Esophagus squamous epithelium (tissue), 5 donors: ENCODE measurements around the gene NFE2L1. TPM values are rescaled to one million over a fixed set of nuclear protein-coding genes. Genes with fewer than 3 reads are reported as not detected.

Experiments used
- DNase-seq: peaks from one replicate; lab custom pipeline; 2025; lab: John Stamatoyannopoulos, UW
- H3K27ac ChIP-seq, 4 donors: fragments of 200-600 bp; sonication (generic); one replicate each; pipeline ENCODE4 v1.5.1; 2016 to 2019; ENCODE audit warnings: mild to moderate bottlenecking in 1 of 4
- H3K27me3 ChIP-seq, 4 donors: fragments of 200-600 bp; sonication (generic); 1 replicate in 3 of 4; 2 replicates in 1 of 4; pipeline versions ENCODE4 v1.5.1 to v1.6.0; 2017 to 2021; ENCODE audit warnings: antibody characterized with exemption in 1 of 4
- H3K36me3 ChIP-seq, 3 donors: fragments of 200-600 bp; sonication (generic); one replicate each; pipeline ENCODE4 v1.5.1; 2016 to 2019
- H3K4me1 ChIP-seq, 3 donors: fragments of 200-600 bp; sonication (generic); one replicate each; pipeline ENCODE4 v1.5.1; 2017 to 2019
- H3K4me3 ChIP-seq, 4 donors: fragments of 200-600 bp; sonication (generic); 1 replicate in 3 of 4; 2 replicates in 1 of 4; pipeline ENCODE4 v1.5.1; 2016 to 2019; ENCODE audit warnings: mild to moderate bottlenecking in 2 of 4, moderate library complexity in 1 of 4
- H3K9me3 ChIP-seq, 3 donors: fragments of 200-600 bp; sonication (generic); one replicate each; pipeline ENCODE4 v1.5.1; 2016 to 2019
- CTCF ChIP-seq, 6 experiments: fragments of 450-650 bp in 4 of 6; fragments of 200-600 bp in 2 of 6; sonication (generic) in 2 of 6; IDR thresholded peaks; one replicate each; pipeline ENCODE4 v1.5.1; 2016 to 2019; ENCODE audit warnings: antibody characterized with exemption in 6 of 6, mild to moderate bottlenecking in 4 of 6, moderate library complexity in 4 of 6
- POLR2A ChIP-seq, 4 donors: fragments of 450-650 bp; IDR thresholded peaks; one replicate each; pipeline ENCODE4 v1.6.1; 2017; ENCODE audit warnings: antibody characterized with exemption in 4 of 4, mild to moderate bottlenecking in 4 of 4, moderate library complexity in 3 of 4
- WGBS, 2 donors: methylation state at CpG; one replicate each; pipeline ENCODE4 v1.1.5; 2018; 5-methylcytosine and 5-hydroxymethylcytosine counted together
- intact Hi-C: fragments of 100-400 bp; cut with DNase I; formaldehyde crosslinking; loops from one replicate; pipeline ENCODE4 v1.15.0; 2022
- total RNA-seq, 4 donors: library from RNA; depleted of rRNA; stranded (reverse); fragments of >200 nt; gene quantifications; one replicate each; pipeline ENCODE4 v1.1.0, GENCODE V29; 2016
- donor health status: DM: yes; HTN: yes; CAD: no.

NFE2L1 gene
- total RNA-seq, 4 donors from 2014 or later = 41.6 to 103 (median 60.0) TPM

- Histone ChIP-seq H3K4me3 (no peak overlapping the region), H3K4me1 (peaks cover 6 to 18% (median 9%) of the 10 kb centered on the region in 3 donors), H3K9me3 (no peaks in the 10 kb centered on the region), H3K27me3 (no peaks in the 10 kb centered on the region), H3K27ac (no peak overlapping the region), H3K36me3 (no peaks in the 10 kb centered on the region)
- no peak for DNase-seq
- no peak for TF ChIP-seq CTCF (IDR thresholded peaks at IDR 0.05)
- TF ChIP-seq POLR2A (IDR thresholded peaks at IDR 0.05) = no peak
- 62 to 81% methylated on average over 2 of the region's 2 CpGs for WGBS, 2 donors
- intact Hi-C loops = no loop called here
These were observed 9.5 kb upstream of the NFE2L1 start for GRCh38 chr17:48038687-48039086.

GRCh38 chr17:48043176-48043575 is 5.0 kb upstream of the NFE2L1 start:
- TF ChIP-seq CTCF (IDR thresholded peaks at IDR 0.05) (no peak), POLR2A (IDR thresholded peaks at IDR 0.05) (no peak)
- 30% methylated on average over 1 of the region's 2 CpGs; no CpG with 5 or more reads in 1 of the 2 donors for WGBS, 2 donors
- H3K4me3 ChIP-seq = no peak overlapping the region
- DNase-seq = no peak
- no peak overlapping the region for H3K27ac ChIP-seq
- intact Hi-C loops = no loop called here
- no peaks in the 10 kb centered on the region for H3K36me3 ChIP-seq
- peaks cover 22 to 31% (median 23%) of the 10 kb centered on the region in 3 donors for H3K4me1 ChIP-seq
- no peaks in the 10 kb centered on the region for H3K27me3 ChIP-seq
- H3K9me3 ChIP-seq = no peaks in the 10 kb centered on the region

DNA sequence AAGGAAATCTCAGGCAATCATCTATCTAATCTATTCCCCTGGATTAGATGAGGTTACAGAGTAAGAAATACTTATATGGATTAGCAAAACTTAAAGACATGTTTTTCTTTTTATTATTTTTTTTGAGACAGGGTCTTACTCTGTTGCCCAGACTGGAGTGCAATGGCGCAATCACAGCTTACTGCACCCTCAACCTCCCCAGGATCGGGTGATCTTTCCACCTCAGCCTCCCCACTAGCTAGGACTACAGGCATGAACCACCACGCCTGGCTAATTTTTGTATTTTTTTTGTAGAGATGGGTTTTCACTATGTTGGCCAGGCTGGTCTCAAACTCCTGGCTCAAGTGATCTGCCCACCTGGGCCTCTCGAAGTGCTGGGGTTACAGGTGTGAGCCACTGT is 3.3 kb upstream of the NFE2L1 start:
- no peaks in the 10 kb centered on the region for H3K9me3 ChIP-seq
- peaks cover 23 to 37% (median 33%) of the 10 kb centered on the region in 3 donors for H3K4me1 ChIP-seq
- DNase-seq = no peak
- no peaks in the 10 kb centered on the region for H3K27me3 ChIP-seq
- no peak overlapping the region for H3K4me3 ChIP-seq
- H3K36me3 ChIP-seq = no peaks in the 10 kb centered on the region
- intact Hi-C loops = no loop called here
- no peak for TF ChIP-seq CTCF (IDR thresholded peaks at IDR 0.05)
- TF ChIP-seq POLR2A (IDR thresholded peaks at IDR 0.05) = no peak
- peak overlapping the region; percentile 97 to 100 (median 98) for H3K27ac ChIP-seq
- WGBS, 2 donors = 83 to 100% methylated on average over 3 to 4 of the region's 4 CpGs

- peaks cover 28 to 43% (median 34%) of the 10 kb centered on the region in 3 donors for H3K4me1 ChIP-seq
- H3K27me3 ChIP-seq = no peaks in the 10 kb centered on the region
- H3K9me3 ChIP-seq = no peaks in the 10 kb centered on the region
- intact Hi-C loops = no loop called here
- no peaks in the 10 kb centered on the region for H3K36me3 ChIP-seq
- H3K27ac ChIP-seq = peak overlapping the region; percentile 97 to 100 (median 98)
- no peak for DNase-seq
- WGBS, 2 donors = 19 to 29% methylated on average over 4 to 6 of the region's 8 CpGs
- no peak overlapping the region for H3K4me3 ChIP-seq
- TF ChIP-seq CTCF (IDR thresholded peaks at IDR 0.05) = no peak
- peak in 1 of 4 donors; percentile 39 for TF ChIP-seq POLR2A (IDR thresholded peaks at IDR 0.05)
These were observed 2.7 kb upstream of the NFE2L1 start for GRCh38 chr17:48045316-48046001.

DNA sequence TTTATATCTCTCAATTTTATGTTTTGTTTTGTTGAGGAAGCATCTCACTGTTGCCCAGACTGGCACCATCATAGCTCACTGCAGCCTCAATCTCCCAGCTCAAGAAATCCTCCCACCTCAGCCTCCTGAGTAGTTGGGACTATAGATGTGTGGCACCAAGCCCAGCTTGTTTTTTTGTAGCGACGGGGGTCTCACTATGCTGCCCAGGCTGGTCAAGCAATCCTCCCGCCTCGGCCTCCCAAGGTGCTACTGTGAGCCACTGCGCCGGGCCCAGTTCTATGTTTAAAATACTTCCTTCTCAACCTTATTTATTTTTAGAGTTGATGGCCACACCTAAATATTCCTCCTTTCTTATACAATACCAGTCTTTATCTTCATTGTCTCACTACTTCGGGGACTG is 1.9 kb upstream of the NFE2L1 start:
- WGBS, 2 donors = 66 to 68% methylated on average over 7 of the region's 7 CpGs
- no peak for DNase-seq
- Histone ChIP-seq H3K4me1 (peaks cover 36 to 51% (median 40%) of the 10 kb centered on the region in 3 donors), H3K27ac (peak overlapping the region; percentile 97 to 100 (median 98)), H3K36me3 (peaks cover 0 to 8% (median 0%) of the 10 kb centered on the region in 3 donors), H3K27me3 (no peaks in the 10 kb centered on the region), H3K9me3 (no peaks in the 10 kb centered on the region), H3K4me3 (peak overlapping the region in 1 of 4 donors; percentile 93)
- TF ChIP-seq CTCF (IDR thresholded peaks at IDR 0.05) (no peak), POLR2A (IDR thresholded peaks at IDR 0.05) (no peak)
- intact Hi-C loops = no loop called here
